Lung (tissue), 12 donors: ENCODE results near the gene COPS9. TPM values are rescaled to one million over a fixed set of nuclear protein-coding genes. Genes with fewer than 3 reads are reported as not detected.

Experiments used
- ATAC-seq: fragments of 200-7000 bp; cut with Tn5 transposase; one replicate; pipeline ENCODE4 v1.9.1; 2020; ENCODE audit warnings: moderate number of reproducible peaks; ENCODE audit not compliant: insufficient read depth, low FRiP score
- DNase-seq, 3 donors: peaks; one replicate each; pipeline ENCODE4 v3.0.0-alpha.2; 2013 to 2017
- H3K27ac ChIP-seq, 2 donors: one replicate each; pipeline ENCODE4 v1.5.1; 2013; ENCODE audit warnings: mild to moderate bottlenecking in 2 of 2, moderate library complexity in 2 of 2, control low read depth in 1 of 2, inconsistent platforms in 1 of 2, low read depth in 1 of 2, low read length in 1 of 2
- H3K27me3 ChIP-seq, 3 donors: one replicate each; pipeline ENCODE4 v1.5.1; 2013; ENCODE audit warnings: low read length in 2 of 3; ENCODE audit not compliant: control insufficient read depth in 3 of 3, insufficient read depth in 3 of 3
- H3K36me3 ChIP-seq, 4 donors: one replicate each; pipeline ENCODE4 v1.5.1; 2013; ENCODE audit warnings: low read length in 4 of 4, mild to moderate bottlenecking in 1 of 4, moderate library complexity in 1 of 4; ENCODE audit not compliant: control insufficient read depth in 4 of 4, insufficient read depth in 4 of 4
- H3K4me1 ChIP-seq, 5 donors: one replicate each; pipeline ENCODE4 v1.5.1; 2013; ENCODE audit warnings: low read length in 5 of 5, mild to moderate bottlenecking in 2 of 5, moderate library complexity in 1 of 5; ENCODE audit not compliant: control insufficient read depth in 5 of 5, insufficient read depth in 5 of 5
- H3K4me3 ChIP-seq: one replicate; pipeline ENCODE4 v1.5.1; 2013; ENCODE audit warnings: mild to moderate bottlenecking, control low read depth, moderate library complexity
- H3K9ac ChIP-seq, 2 donors: one replicate each; pipeline ENCODE4 v1.5.1; 2013; ENCODE audit warnings: low read length in 2 of 2, control low read depth in 1 of 2; ENCODE audit not compliant: insufficient read depth in 1 of 2
- H3K9me3 ChIP-seq, 4 donors: one replicate each; pipeline ENCODE4 v1.5.1; 2013; ENCODE audit warnings: low read length in 3 of 4, mild to moderate bottlenecking in 1 of 4, moderate library complexity in 1 of 4; ENCODE audit not compliant: control insufficient read depth in 4 of 4, insufficient read depth in 3 of 4
- WGBS, 2 donors: extraction: QIAGEN DNeasy Blood & Tissue Kit; methylation state at CpG; one replicate each; pipeline ENCODE4 v1.1.7; 2013; 5-methylcytosine and 5-hydroxymethylcytosine counted together
- polyA plus RNA-seq, 2 donors: library from polyadenylated mRNA; stranded (reverse); fragments of 200-250 nt; gene quantifications; one replicate each; pipeline ENCODE4 v1.2.1, GENCODE V29; 2013
- total RNA-seq, 2 donors: library from RNA; depleted of rRNA in 1 of 2; stranded (reverse); fragments of >200 nt in 1 of 2; gene quantifications; one replicate each; pipeline ENCODE4 v1.2.1, GENCODE V29; 2014 to 2021
- TF ChIP-seq, protein P1 (sequence below): IDR thresholded peaks from 2 replicates; pipeline ENCODE4 v1.5.1; 2012; ENCODE audit warnings: mild to moderate bottlenecking; ENCODE audit errors: control extremely low read depth, extremely low read depth
- donor health status: control.
- donor health status: control.
- donor health status: Bipolar disorder and iron deficiency.
- donor health status: healthy.
- donor health status: DM: yes; HTN: yes; CAD: no.

Gene COPS9
- total and polyA plus RNA-seq, 4 donors, result 52.5 to 386 (median 148) TPM

DNA sequence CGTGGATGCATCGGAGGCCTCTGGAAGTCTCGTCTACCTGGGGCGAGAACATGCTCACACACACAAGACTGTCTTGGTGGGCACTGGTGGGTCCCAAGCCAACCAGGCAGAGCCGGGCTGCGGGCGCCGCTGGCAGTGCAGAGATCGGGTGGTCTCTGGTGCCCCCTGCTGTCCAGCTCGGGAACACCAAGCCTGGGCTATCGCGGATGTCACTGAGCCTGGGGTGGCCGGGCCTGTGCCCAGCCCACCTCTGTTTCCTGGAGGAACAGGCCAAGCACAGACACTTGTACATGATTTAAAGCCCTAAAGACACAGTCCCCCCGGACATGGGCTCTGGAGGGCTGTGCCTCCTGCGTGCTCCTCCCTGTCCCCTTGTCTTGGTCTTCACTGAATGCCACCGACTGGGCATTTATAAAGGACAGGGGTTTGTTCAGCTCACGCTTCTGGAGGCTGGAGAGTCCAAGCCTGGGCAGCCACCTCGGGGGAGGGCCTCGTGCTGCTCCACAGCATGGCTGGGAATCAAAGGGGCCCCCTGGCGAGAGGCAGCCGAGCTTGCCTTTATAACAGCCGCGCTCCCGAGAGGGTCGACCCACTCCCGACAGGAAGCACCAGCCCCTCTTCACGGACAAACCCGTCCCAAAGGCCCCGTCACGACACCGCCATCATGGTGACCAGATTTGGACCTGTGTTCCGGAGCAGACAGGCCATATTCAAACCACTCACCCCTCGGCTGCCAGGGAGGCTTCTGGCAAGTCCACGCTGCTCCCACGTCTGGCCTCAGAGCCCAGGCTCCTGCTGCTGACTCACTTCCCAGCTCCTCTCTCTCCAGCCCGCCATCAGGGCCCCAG is 7.9 kb upstream of the COPS9 start:
- Histone ChIP-seq H3K9me3 (no peaks in the 10 kb centered on the region), H3K9ac (no peak overlapping the region), H3K4me3 (no peak overlapping the region), H3K27ac (no peak overlapping the region), H3K4me1 (peaks cover 0 to 6% (median 0%) of the 10 kb centered on the region in 5 donors), H3K27me3 (no peaks in the 10 kb centered on the region), H3K36me3 (no peaks in the 10 kb centered on the region)
- TF ChIP-seq, protein P1, sequence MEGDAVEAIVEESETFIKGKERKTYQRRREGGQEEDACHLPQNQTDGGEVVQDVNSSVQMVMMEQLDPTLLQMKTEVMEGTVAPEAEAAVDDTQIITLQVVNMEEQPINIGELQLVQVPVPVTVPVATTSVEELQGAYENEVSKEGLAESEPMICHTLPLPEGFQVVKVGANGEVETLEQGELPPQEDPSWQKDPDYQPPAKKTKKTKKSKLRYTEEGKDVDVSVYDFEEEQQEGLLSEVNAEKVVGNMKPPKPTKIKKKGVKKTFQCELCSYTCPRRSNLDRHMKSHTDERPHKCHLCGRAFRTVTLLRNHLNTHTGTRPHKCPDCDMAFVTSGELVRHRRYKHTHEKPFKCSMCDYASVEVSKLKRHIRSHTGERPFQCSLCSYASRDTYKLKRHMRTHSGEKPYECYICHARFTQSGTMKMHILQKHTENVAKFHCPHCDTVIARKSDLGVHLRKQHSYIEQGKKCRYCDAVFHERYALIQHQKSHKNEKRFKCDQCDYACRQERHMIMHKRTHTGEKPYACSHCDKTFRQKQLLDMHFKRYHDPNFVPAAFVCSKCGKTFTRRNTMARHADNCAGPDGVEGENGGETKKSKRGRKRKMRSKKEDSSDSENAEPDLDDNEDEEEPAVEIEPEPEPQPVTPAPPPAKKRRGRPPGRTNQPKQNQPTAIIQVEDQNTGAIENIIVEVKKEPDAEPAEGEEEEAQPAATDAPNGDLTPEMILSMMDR, result peak; percentile 90
- WGBS, 2 donors, result 40 to 44% methylated on average over 35 to 36 of the region's 36 CpGs
- ATAC-seq (peak; percentile 51), DNase-seq (peak; percentile 53 to 76 (median 61))

DNA sequence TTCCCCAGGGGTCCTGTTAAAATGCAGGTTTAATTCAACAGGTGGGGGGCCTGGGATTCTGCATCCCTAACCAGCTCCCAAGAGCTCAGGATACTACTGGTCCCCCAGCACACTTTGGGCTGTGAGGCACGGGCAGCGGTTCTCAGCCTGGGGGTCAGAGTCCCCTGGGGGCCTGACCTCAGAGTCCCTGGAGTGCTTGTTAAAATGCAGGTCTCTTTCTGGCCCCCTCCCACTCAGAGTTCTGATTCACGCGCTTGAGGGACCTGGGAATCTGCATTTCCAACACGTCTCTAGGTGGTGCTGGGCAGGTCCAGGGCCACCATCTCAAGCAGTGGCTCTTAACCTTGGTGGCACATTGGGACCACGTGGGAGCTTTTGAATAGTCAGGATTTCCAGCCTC is 7.2 kb upstream of the COPS9 start:
- Histone ChIP-seq H3K4me1 (peaks cover 0 to 6% (median 0%) of the 10 kb centered on the region in 5 donors), H3K9me3 (no peaks in the 10 kb centered on the region), H3K27ac (no peak overlapping the region), H3K9ac (no peak overlapping the region), H3K27me3 (no peaks in the 10 kb centered on the region), H3K4me3 (no peak overlapping the region), H3K36me3 (no peaks in the 10 kb centered on the region)
- DNase-seq, result no peak
- ATAC-seq, result no peak
- 68 to 73% methylated on average over 6 of the region's 6 CpGs for WGBS, 2 donors
- TF ChIP-seq, protein P1, result no peak

DNA sequence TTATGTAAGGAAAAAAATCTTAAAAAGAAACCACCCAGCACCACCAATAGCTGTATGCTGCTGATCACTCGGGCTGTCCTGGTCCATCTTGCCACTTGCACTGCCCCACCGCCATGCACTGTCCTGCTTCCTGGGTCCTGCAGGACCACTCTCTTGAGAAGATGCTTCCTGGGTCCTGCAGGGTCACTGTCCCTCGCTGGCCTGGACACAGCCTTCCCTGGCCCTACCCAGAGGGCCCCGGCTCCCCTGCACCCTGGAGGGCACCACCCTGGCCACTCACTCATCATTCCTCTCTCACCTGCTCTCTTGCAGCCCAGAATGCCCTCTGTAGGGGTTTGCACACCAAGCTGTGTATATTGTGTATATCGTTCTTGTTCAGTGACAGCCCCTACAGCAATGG is 6.8 kb upstream of the COPS9 start:
- H3K27ac ChIP-seq, result no peak overlapping the region
- no peak for ATAC-seq
- DNase-seq, result no peak
- H3K36me3 ChIP-seq, result no peaks in the 10 kb centered on the region
- 78 to 87% methylated on average over 5 of the region's 5 CpGs for WGBS, 2 donors
- TF ChIP-seq, protein P1, result no peak
- no peaks in the 10 kb centered on the region for H3K27me3 ChIP-seq
- no peak overlapping the region for H3K9ac ChIP-seq
- H3K4me1 ChIP-seq, result peaks cover 0 to 6% (median 0%) of the 10 kb centered on the region in 5 donors
- H3K4me3 ChIP-seq, result no peak overlapping the region
- no peaks in the 10 kb centered on the region for H3K9me3 ChIP-seq
